Neural progenitor cell (in vitro differentiated cells): Measurements from ENCODE around the gene PRR16.

Experiments
- EZH2phosphoT487 ChIP-seq: fragments of 200-600 bp; sonication (generic); IDR thresholded peaks from 2 replicates; pipeline ENCODE4 v1.6.1; 2017; ENCODE audit warnings: antibody characterized with exemption
- TF ChIP-seq, protein P1 (sequence below): fragments of 200-600 bp; sonication (generic); IDR thresholded peaks from 2 replicates; pipeline ENCODE4 v1.5.1; 2017; ENCODE audit warnings: antibody characterized with exemption, mild to moderate bottlenecking

DNA sequence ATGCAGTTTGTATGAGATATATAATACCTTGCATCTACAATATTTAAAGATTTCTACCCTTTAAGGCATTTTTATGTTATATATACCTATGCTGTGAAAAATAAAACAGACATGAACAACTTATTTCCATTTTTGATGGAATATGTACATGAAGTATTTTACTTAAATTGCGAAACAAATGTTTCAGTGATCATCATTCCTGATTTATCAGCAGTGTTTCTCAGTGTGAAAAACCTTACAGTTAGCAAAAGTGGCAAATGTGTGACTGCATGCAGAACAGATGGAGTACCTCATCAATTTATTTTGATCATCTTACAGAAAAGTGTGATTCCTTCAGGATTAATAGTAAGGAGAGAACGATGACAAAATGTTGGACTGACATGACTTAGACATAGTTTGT, 43.1 kb downstream of the PRR16 start:
- TF ChIP-seq, protein P1, sequence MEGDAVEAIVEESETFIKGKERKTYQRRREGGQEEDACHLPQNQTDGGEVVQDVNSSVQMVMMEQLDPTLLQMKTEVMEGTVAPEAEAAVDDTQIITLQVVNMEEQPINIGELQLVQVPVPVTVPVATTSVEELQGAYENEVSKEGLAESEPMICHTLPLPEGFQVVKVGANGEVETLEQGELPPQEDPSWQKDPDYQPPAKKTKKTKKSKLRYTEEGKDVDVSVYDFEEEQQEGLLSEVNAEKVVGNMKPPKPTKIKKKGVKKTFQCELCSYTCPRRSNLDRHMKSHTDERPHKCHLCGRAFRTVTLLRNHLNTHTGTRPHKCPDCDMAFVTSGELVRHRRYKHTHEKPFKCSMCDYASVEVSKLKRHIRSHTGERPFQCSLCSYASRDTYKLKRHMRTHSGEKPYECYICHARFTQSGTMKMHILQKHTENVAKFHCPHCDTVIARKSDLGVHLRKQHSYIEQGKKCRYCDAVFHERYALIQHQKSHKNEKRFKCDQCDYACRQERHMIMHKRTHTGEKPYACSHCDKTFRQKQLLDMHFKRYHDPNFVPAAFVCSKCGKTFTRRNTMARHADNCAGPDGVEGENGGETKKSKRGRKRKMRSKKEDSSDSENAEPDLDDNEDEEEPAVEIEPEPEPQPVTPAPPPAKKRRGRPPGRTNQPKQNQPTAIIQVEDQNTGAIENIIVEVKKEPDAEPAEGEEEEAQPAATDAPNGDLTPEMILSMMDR, result no peak
- TF ChIP-seq EZH2phosphoT487, result no peak
